Epithelial cell of esophagus (primary cell): ENCODE data around the gene ANG.
A peak's percentile ranks its signal among the peaks of the same experiment; 100 is the strongest.
"Not testable (repeated sequence)": the region's sequence is repeated elsewhere in the genome, so short reads cannot be mapped to it uniquely, and the experiment has no call there.

Source experiments
- DNase-seq: peaks from one replicate; pipeline ENCODE4 v3.0.0; 2010; ENCODE audit warnings: low read depth
- H3K4me3 ChIP-seq: 2 replicates; pipeline ENCODE4 v1.5.1; 2011; ENCODE audit warnings: mild to moderate bottlenecking, low read length, control low read depth
- CTCF ChIP-seq: IDR thresholded peaks from 2 replicates; pipeline ENCODE4 v1.5.1; 2011; ENCODE audit warnings: low read depth, mild to moderate bottlenecking, low read length, control low read depth, inconsistent platforms; ENCODE audit not compliant: insufficient read depth; ENCODE audit errors: missing control alignments

ANG gene

GRCh38 chr14:20661197-20661596 lies 27.4 kb upstream of the ANG start:
- no peak for TF ChIP-seq CTCF

GRCh38 chr14:20662968-20663732 lies 25.4 kb upstream of the ANG start:
- peak overlapping the region; percentile 46 for H3K4me3 ChIP-seq
- DNase-seq, result peak; percentile 89
- peak; percentile 75 for TF ChIP-seq CTCF

More at GRCh38 chr14:20661197-20661596, 27.4 kb upstream of the ANG start:
- DNase-seq, result no peak
- no peak overlapping the region for H3K4me3 ChIP-seq

GRCh38 chr14:20666400-20666961 lies 22.1 kb upstream of the ANG start:
- not testable (repeated sequence) for H3K4me3 ChIP-seq, DNase-seq

GRCh38 chr14:20667957-20668356 lies 20.6 kb upstream of the ANG start:
- DNase-seq, result no peak
- no peak for TF ChIP-seq CTCF
- H3K4me3 ChIP-seq, result no peak overlapping the region

- DNase-seq, result no peak
- no peak overlapping the region for H3K4me3 ChIP-seq
- TF ChIP-seq CTCF, result no peak
Measured at GRCh38 chr14:20668969-20669368, 19.6 kb upstream of the ANG start.

GRCh38 chr14:20671597-20672283 lies 16.8 kb upstream of the ANG start:
- TF ChIP-seq CTCF, result no peak
- no peak overlapping the region for H3K4me3 ChIP-seq
- DNase-seq, result no peak

GRCh38 chr14:20675669-20676068 lies 12.9 kb upstream of the ANG start:
- no peak for DNase-seq
- H3K4me3 ChIP-seq, result no peak overlapping the region
- TF ChIP-seq CTCF, result no peak
